CD4-positive, alpha-beta T cell (primary cell): ENCODE results near the gene IFT43. TPM values are rescaled to one million over a fixed set of nuclear protein-coding genes. Genes with fewer than 3 reads are reported as not detected.

Source experiments
- ATAC-seq: fragments of 200-7000 bp; cut with Tn5 transposase; one replicate; pipeline ENCODE4 v1.10.0; 2022; ENCODE audit warnings: mild to moderate bottlenecking; ENCODE audit not compliant: poor library complexity
- CTCF ChIA-PET: fragments of 350-600 bp; sonication (Branson Sonifier 250); formaldehyde crosslinking; loops from one replicate; lab custom pipeline; 2021; ENCODE audit warnings: antibody characterized with exemption, inconsistent platforms; lab: Charles Lee
- POLR2A ChIA-PET: fragments of 350-600 bp; sonication (Branson Sonifier 250); formaldehyde crosslinking; loops from one replicate; lab custom pipeline; 2021; ENCODE audit warnings: antibody characterized with exemption, inconsistent platforms; lab: Charles Lee
- DNase-seq, 14 experiments: peaks; one replicate each; pipeline ENCODE4 v3.0.0-alpha.2; 2013 to 2020; ENCODE audit warnings: mixed read lengths in 2 of 14
- H3K27ac ChIP-seq, 2 donors: one replicate each; pipeline versions ENCODE4 v1.5.1 to v1.7.0; 2013; ENCODE audit warnings: low read length in 2 of 2, low read depth in 1 of 2, mild to moderate bottlenecking in 1 of 2
- H3K27me3 ChIP-seq, 2 experiments: 1 replicate in 1 of 2; 2 replicates in 1 of 2; pipeline versions ENCODE4 v1.6.1 to v1.7.0; 2013; ENCODE audit warnings: low read length in 2 of 2, control low read depth in 1 of 2, mild to moderate bottlenecking in 1 of 2, moderate library complexity in 1 of 2; ENCODE audit not compliant: insufficient read depth in 2 of 2, control insufficient read depth in 1 of 2
- H3K36me3 ChIP-seq: one replicate; pipeline ENCODE4 v1.6.1; 2013; ENCODE audit warnings: low read length, control low read depth; ENCODE audit not compliant: insufficient read depth
- H3K4me1 ChIP-seq: one replicate; pipeline ENCODE4 v1.6.1; 2013; ENCODE audit warnings: low read length, control low read depth; ENCODE audit not compliant: insufficient read depth
- H3K4me3 ChIP-seq: one replicate; pipeline ENCODE4 v1.5.1; 2013; ENCODE audit warnings: mild to moderate bottlenecking, low read length, moderate library complexity
- H3K9me3 ChIP-seq, 2 experiments: 1 replicate in 1 of 2; 2 replicates in 1 of 2; pipeline versions ENCODE4 v1.6.1 to v1.7.0; 2013; ENCODE audit warnings: low read length in 2 of 2, mild to moderate bottlenecking in 2 of 2, control low read depth in 1 of 2, moderate library complexity in 1 of 2; ENCODE audit not compliant: control insufficient read depth in 1 of 2, insufficient read depth in 1 of 2
- H3K27ac Mint-ChIP-seq: one replicate; pipeline ENCODE4 v1.8.0; 2020; ENCODE audit warnings: mixed read lengths
- H3K27me3 Mint-ChIP-seq: one replicate; pipeline ENCODE4 v1.8.0; 2021; ENCODE audit warnings: mixed read lengths
- H3K36me3 Mint-ChIP-seq: one replicate; pipeline ENCODE4 v1.8.0; 2021; ENCODE audit warnings: low read depth, mixed read lengths
- H3K4me1 Mint-ChIP-seq: one replicate; pipeline ENCODE4 v1.8.0; 2021; ENCODE audit warnings: low read depth, mixed read lengths
- H3K4me3 Mint-ChIP-seq: one replicate; pipeline ENCODE4 v1.8.0; 2020; ENCODE audit warnings: mild to moderate bottlenecking, mixed read lengths
- H3K9me3 Mint-ChIP-seq: one replicate; pipeline ENCODE4 v1.8.0; 2020; ENCODE audit warnings: mixed read lengths
- CTCF ChIP-seq: fragments of 200-600 bp; IDR thresholded peaks from one replicate; pipeline ENCODE4 v1.8.0; 2022; ENCODE audit warnings: antibody characterized with exemption, mild to moderate bottlenecking
- intact Hi-C, 2 experiments: fragments of 100-400 bp; cut with DNase I in 1 of 2; cut with micrococcal nuclease in 1 of 2; formaldehyde crosslinking; loops; one replicate each; pipeline versions ENCODE4 v1.15.1 to v1.9.0; 2023 to 2025; cut with DNase I, micrococcal nuclease
- total RNA-seq, 174 experiments: library from RNA in 2 of 174; stranded (reverse) in 2 of 174; gene quantifications; one replicate each; pipeline ENCODE4 v1.2.3 and lab custom pipeline; 2021 to 2026

The IFT43 gene
- total RNA-seq, 2 experiments from 2014 or later: 10.0 to 11.1 TPM

- CTCF ChIA-PET: interaction anchor here (0.9 kb wide), 1 partner anchor 384 kb away, joined by 4 read pairs; no protein-coding TSS in a partner anchor
- H3K4me3 ChIP-seq: no peak overlapping the region
- H3K9me3 ChIP-seq: no peaks in the 10 kb centered on the region
- intact Hi-C loops: no loop called here
- Mint-ChIP-seq H3K9me3 (no peaks in the 10 kb centered on the region), H3K4me3 (no peak overlapping the region), H3K36me3 (no peaks in the 10 kb centered on the region), H3K27me3 (peaks cover 29% of the 10 kb centered on the region), H3K27ac (no peak overlapping the region), H3K4me1 (no peaks in the 10 kb centered on the region)
- no peaks in the 10 kb centered on the region for H3K4me1 ChIP-seq
- no peaks in the 10 kb centered on the region for H3K36me3 ChIP-seq
- ATAC-seq (no peak), DNase-seq (no peak)
- H3K27ac ChIP-seq: no peak overlapping the region
- POLR2A ChIA-PET: no interaction called here
- H3K27me3 ChIP-seq: peaks cover 0 to 2% of the 10 kb centered on the region in 2 experiments
- TF ChIP-seq CTCF: no peak
Observed at GRCh38 chr14:76118594-76118993, 133.0 kb downstream of the IFT43 start.

GRCh38 chr14:76121089-76121748 lies 135.7 kb downstream of the IFT43 start:
- Mint-ChIP-seq H3K9me3 (no peaks in the 10 kb centered on the region), H3K27me3 (peaks cover 11% of the 10 kb centered on the region), H3K36me3 (no peaks in the 10 kb centered on the region), H3K4me1 (no peaks in the 10 kb centered on the region), H3K27ac (no peak overlapping the region), H3K4me3 (no peak overlapping the region)
- intact Hi-C loops: no loop called here
- Histone ChIP-seq H3K27me3 (peaks cover 0 to 2% of the 10 kb centered on the region in 2 experiments), H3K27ac (no peak overlapping the region), H3K9me3 (no peaks in the 10 kb centered on the region), H3K4me1 (no peaks in the 10 kb centered on the region), H3K36me3 (no peaks in the 10 kb centered on the region), H3K4me3 (no peak overlapping the region)
- TF ChIP-seq CTCF: no peak
- CTCF ChIA-PET: no interaction called here
- ATAC-seq: no peak
- POLR2A ChIA-PET: no interaction called here
- no peak for DNase-seq

GRCh38 chr14:76123426-76124225 lies 138.1 kb downstream of the IFT43 start:
- Mint-ChIP-seq H3K27me3 (peaks cover 25% of the 10 kb centered on the region), H3K27ac (no peak overlapping the region)
- intact Hi-C loops: no loop called here

More at GRCh38 chr14:76123426-76124225, 138.1 kb downstream of the IFT43 start:
- Mint-ChIP-seq H3K4me3 (no peak overlapping the region), H3K36me3 (no peaks in the 10 kb centered on the region), H3K4me1 (no peaks in the 10 kb centered on the region), H3K9me3 (peaks cover 2% of the 10 kb centered on the region)
- no peak overlapping the region for H3K27ac ChIP-seq
- H3K27me3 ChIP-seq: peaks cover 0 to 3% of the 10 kb centered on the region in 2 experiments
- POLR2A ChIA-PET: no interaction called here
- ATAC-seq (no peak), DNase-seq (no peak)
- H3K4me1 ChIP-seq: no peaks in the 10 kb centered on the region
- H3K36me3 ChIP-seq: no peaks in the 10 kb centered on the region
- H3K4me3 ChIP-seq: no peak overlapping the region
- H3K9me3 ChIP-seq: no peaks in the 10 kb centered on the region
- CTCF ChIA-PET: no interaction called here
- TF ChIP-seq CTCF: no peak
